ENCODE results near the gene B3GALT4.

DNA sequence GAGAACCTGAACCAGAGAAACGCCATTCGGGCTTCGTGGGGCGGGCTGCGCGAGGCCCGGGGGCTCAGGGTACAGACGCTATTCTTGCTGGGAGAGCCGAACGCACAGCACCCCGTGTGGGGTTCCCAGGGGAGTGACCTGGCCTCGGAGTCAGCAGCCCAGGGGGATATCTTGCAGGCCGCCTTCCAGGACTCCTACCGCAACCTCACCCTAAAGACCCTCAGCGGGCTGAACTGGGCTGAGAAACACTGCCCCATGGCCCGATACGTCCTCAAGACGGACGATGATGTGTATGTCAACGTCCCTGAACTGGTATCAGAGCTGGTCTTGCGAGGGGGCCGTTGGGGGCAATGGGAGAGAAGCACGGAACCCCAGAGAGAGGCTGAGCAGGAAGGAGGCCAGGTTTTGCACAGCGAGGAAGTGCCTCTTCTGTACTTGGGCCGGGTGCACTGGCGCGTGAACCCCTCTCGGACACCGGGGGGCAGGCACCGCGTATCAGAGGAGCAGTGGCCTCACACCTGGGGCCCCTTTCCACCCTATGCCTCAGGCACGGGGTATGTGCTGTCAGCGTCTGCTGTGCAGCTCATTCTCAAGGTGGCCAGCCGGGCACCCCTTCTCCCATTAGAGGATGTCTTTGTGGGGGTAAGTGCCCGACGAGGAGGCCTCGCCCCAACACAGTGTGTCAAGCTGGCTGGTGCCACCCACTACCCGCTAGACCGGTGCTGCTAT is 904 bp downstream of the B3GALT4 start:
- no peak for TF ChIP-seq EZH2 (IDR thresholded peaks at IDR 0.05; ENCODE audit: insufficient read depth, poor library complexity, severe bottlenecking)
- no peak for TF ChIP-seq EZH2phosphoT487 (IDR thresholded peaks at IDR 0.05; ENCODE audit: insufficient read depth, low read depth)

Data from GM23248 (cell line).